Upper lobe of left lung (tissue), 4 donors: ENCODE results near the gene EXOSC5.

Source experiments
- EP300 ChIP-seq, 4 donors: sonication (generic); formaldehyde crosslinking; IDR thresholded peaks; one replicate each; pipeline ENCODE4 v1.5.1; 2017; ENCODE audit warnings: antibody characterized with exemption in 4 of 4, control low read depth in 2 of 4
- POLR2A ChIP-seq, 4 donors: fragments of 450-650 bp; IDR thresholded peaks; one replicate each; pipeline ENCODE4 v1.5.1; 2016 to 2017; ENCODE audit warnings: antibody characterized with exemption in 4 of 4, mild to moderate bottlenecking in 2 of 4
- POLR2AphosphoS5 ChIP-seq, 2 donors: sonication (generic); formaldehyde crosslinking; IDR thresholded peaks; one replicate each; pipeline ENCODE4 v1.5.1; 2017; ENCODE audit warnings: antibody characterized with exemption in 2 of 2
- TF ChIP-seq, protein P1 (sequence below), 6 experiments: fragments of 450-650 bp in 4 of 6; fragments of 200-600 bp in 2 of 6; sonication (generic) in 2 of 6; IDR thresholded peaks; one replicate each; pipeline ENCODE4 v1.5.1; 2016 to 2019; ENCODE audit warnings: antibody characterized with exemption in 6 of 6

DNA sequence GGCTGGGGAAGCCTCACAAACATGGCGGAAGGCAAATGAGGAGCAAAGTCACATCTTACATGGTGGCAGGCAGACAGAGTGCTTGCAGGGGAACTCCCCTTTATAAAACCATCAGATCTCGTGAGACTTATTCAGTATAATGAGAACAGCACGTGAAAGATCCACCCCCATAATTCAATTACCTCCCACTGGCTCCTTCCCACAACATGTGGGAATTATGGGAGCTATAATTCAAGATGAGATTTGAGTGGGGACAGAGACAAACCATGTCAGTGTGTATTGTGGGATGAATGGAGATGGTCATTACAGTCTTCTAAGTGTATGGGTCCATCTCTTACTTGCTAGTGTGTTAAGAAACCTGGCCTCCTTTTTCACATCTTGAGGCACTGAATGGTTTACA lies 4.9 kb upstream of the EXOSC5 start:
- TF ChIP-seq, protein P1, sequence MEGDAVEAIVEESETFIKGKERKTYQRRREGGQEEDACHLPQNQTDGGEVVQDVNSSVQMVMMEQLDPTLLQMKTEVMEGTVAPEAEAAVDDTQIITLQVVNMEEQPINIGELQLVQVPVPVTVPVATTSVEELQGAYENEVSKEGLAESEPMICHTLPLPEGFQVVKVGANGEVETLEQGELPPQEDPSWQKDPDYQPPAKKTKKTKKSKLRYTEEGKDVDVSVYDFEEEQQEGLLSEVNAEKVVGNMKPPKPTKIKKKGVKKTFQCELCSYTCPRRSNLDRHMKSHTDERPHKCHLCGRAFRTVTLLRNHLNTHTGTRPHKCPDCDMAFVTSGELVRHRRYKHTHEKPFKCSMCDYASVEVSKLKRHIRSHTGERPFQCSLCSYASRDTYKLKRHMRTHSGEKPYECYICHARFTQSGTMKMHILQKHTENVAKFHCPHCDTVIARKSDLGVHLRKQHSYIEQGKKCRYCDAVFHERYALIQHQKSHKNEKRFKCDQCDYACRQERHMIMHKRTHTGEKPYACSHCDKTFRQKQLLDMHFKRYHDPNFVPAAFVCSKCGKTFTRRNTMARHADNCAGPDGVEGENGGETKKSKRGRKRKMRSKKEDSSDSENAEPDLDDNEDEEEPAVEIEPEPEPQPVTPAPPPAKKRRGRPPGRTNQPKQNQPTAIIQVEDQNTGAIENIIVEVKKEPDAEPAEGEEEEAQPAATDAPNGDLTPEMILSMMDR (IDR thresholded peaks at IDR 0.05), result no peak
- TF ChIP-seq EP300 (IDR thresholded peaks at IDR 0.05) (no peak), POLR2A (IDR thresholded peaks at IDR 0.05) (no peak), POLR2AphosphoS5 (IDR thresholded peaks at IDR 0.05) (no peak)
